MV-4-11 (cell line): Measurements from ENCODE around the gene LIPG.
"Not testable (repeated sequence)": the region's sequence is repeated elsewhere in the genome, so short reads cannot be mapped to it uniquely, and the experiment has no call there.

ENCODE experiments used
- DNase-seq: peaks from one replicate; lab custom pipeline; 2025; lab: John Stamatoyannopoulos, UW

LIPG gene

GRCh38 chr18:49573835-49574234 lies 12.0 kb downstream of the LIPG start:
- DNase-seq: no peak

GRCh38 chr18:49579041-49579440 lies 17.2 kb downstream of the LIPG start:
- DNase-seq: not testable (repeated sequence)

GRCh38 chr18:49579583-49579982 lies 17.7 kb downstream of the LIPG start:
- DNase-seq: not testable (repeated sequence)

GRCh38 chr18:49580279-49580678 lies 18.4 kb downstream of the LIPG start:
- DNase-seq: no peak

- DNase-seq: peak; percentile 47
Measured at GRCh38 chr18:49581371-49581770, 19.5 kb downstream of the LIPG start.

- no peak for DNase-seq
Measured at GRCh38 chr18:49582579-49582978, 20.7 kb downstream of the LIPG start.

GRCh38 chr18:49584394-49584793 lies 22.5 kb downstream of the LIPG start:
- no peak for DNase-seq

- not testable (repeated sequence) for DNase-seq
Measured at GRCh38 chr18:49584951-49585350, 23.1 kb downstream of the LIPG start.

- DNase-seq: no peak
Measured at GRCh38 chr18:49585781-49586663, 24.2 kb downstream of the LIPG start.

GRCh38 chr18:49588171-49588570 lies 26.3 kb downstream of the LIPG start:
- DNase-seq: no peak

- DNase-seq: no peak
Measured at GRCh38 chr18:49588971-49589370, 27.1 kb downstream of the LIPG start.

- DNase-seq: no peak
Measured at GRCh38 chr18:49590608-49591007, 28.8 kb downstream of the LIPG start.

GRCh38 chr18:49591271-49591670 lies 29.4 kb downstream of the LIPG start:
- DNase-seq: no peak

GRCh38 chr18:49591775-49592174 lies 29.9 kb downstream of the LIPG start:
- DNase-seq: no peak

- no peak for DNase-seq
Measured at GRCh38 chr18:49596687-49597086, 34.8 kb downstream of the LIPG start.

- no peak for DNase-seq
Measured at GRCh38 chr18:49597157-49597931, 35.5 kb downstream of the LIPG start.

- no peak for DNase-seq
Measured at GRCh38 chr18:49601211-49601610, 39.4 kb downstream of the LIPG start.

- no peak for DNase-seq
Measured at GRCh38 chr18:49608366-49609255, 46.8 kb downstream of the LIPG start.

GRCh38 chr18:49609256-49610021 lies 47.6 kb downstream of the LIPG start:
- DNase-seq: no peak

GRCh38 chr18:49610022-49610445 lies 48.2 kb downstream of the LIPG start:
- no peak for DNase-seq

GRCh38 chr18:49611316-49611715 lies 49.5 kb downstream of the LIPG start:
- no peak for DNase-seq
